Dendritic cell treated with granulocyte-macrophage colony-stimulating factor and Interleukin-4, amounts not matched to agents 40 ng/mL and 50 ng/mL, for 4 days (primary cell): ENCODE results near the gene FLNB.

Experiments
- H3K27ac Mint-ChIP-seq: one replicate; pipeline ENCODE4 v1.8.0; 2022; ENCODE audit warnings: mild to moderate bottlenecking, mixed read lengths
- H3K27me3 Mint-ChIP-seq: one replicate; pipeline ENCODE4 v1.8.0; 2022; ENCODE audit warnings: mild to moderate bottlenecking, mixed read lengths
- H3K36me3 Mint-ChIP-seq: one replicate; pipeline ENCODE4 v1.8.0; 2022; ENCODE audit warnings: low read depth, mixed read lengths
- H3K4me1 Mint-ChIP-seq: one replicate; pipeline ENCODE4 v1.8.0; 2022; ENCODE audit warnings: low read depth, mixed read lengths
- H3K4me3 Mint-ChIP-seq: one replicate; pipeline ENCODE4 v1.8.0; 2022; ENCODE audit warnings: mild to moderate bottlenecking, moderate library complexity, mixed read lengths
- H3K9me3 Mint-ChIP-seq: one replicate; pipeline ENCODE4 v1.8.0; 2022; ENCODE audit warnings: mixed read lengths
- intact Hi-C: fragments of 100-400 bp; cut with micrococcal nuclease; formaldehyde crosslinking; loops from one replicate; pipeline ENCODE4 v1.15.0; 2022

FLNB gene

GRCh38 chr3:58104712-58105111, 96.5 kb downstream of the FLNB start:
- Mint-ChIP-seq H3K27me3 (no peaks in the 10 kb centered on the region), H3K27ac (no peak overlapping the region), H3K36me3 (peaks cover 52% of the 10 kb centered on the region), H3K9me3 (no peaks in the 10 kb centered on the region), H3K4me1 (no peaks in the 10 kb centered on the region), H3K4me3 (no peak overlapping the region)
- intact Hi-C loops: no loop called here

- Mint-ChIP-seq H3K9me3 (no peaks in the 10 kb centered on the region), H3K4me1 (no peaks in the 10 kb centered on the region), H3K27me3 (no peaks in the 10 kb centered on the region), H3K36me3 (peaks cover 47% of the 10 kb centered on the region), H3K4me3 (no peak overlapping the region), H3K27ac (no peak overlapping the region)
- intact Hi-C loops: no loop called here
Measured at GRCh38 chr3:58105196-58105595, 97.0 kb downstream of the FLNB start.

GRCh38 chr3:58106061-58106460, 97.8 kb downstream of the FLNB start:
- Mint-ChIP-seq H3K27me3 (no peaks in the 10 kb centered on the region), H3K9me3 (no peaks in the 10 kb centered on the region), H3K4me1 (no peaks in the 10 kb centered on the region), H3K36me3 (peaks cover 49% of the 10 kb centered on the region), H3K27ac (no peak overlapping the region), H3K4me3 (no peak overlapping the region)
- intact Hi-C loops: no loop called here

DNA sequence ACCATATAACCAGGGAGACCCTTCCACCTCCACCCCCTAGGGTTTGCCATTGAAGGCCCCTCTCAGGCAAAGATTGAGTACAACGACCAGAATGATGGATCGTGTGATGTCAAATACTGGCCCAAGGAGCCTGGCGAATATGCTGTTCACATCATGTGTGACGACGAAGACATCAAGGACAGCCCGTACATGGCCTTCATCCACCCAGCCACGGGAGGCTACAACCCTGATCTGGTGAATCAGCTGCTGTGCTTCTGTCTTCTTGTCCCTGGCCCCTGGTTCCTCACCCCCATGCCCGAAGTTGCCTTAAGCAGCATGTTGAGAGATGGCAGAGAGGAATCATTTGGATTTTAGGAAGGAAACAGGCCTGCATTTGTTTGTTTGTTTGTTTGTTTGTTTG, 98.4 kb downstream of the FLNB start:
- no peak overlapping the region for H3K4me3 Mint-ChIP-seq
- H3K27me3 Mint-ChIP-seq: no peaks in the 10 kb centered on the region
- intact Hi-C loops: no loop called here
- H3K9me3 Mint-ChIP-seq: no peaks in the 10 kb centered on the region
- no peaks in the 10 kb centered on the region for H3K4me1 Mint-ChIP-seq
- no peak overlapping the region for H3K27ac Mint-ChIP-seq
- H3K36me3 Mint-ChIP-seq: peaks cover 54% of the 10 kb centered on the region

DNA sequence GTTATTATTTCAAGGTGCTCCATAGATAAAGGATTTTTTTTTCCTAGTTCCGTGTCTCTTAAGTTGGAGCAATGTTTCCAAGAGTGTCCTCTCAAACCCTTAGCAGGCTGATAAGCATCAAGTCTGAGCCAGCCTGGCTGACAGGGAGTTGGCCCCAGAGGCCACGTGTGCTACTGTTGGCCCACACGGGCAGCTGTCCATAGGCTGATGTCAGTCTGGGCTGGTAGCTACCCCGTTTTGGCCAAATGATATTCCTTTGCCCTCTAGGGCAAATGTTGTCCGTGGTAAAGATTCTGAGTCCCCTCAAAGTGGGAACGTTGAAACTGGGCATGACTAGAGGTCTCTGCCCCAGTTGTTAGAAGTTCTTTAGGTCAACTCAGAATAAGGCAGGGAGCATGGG, 99.4 kb downstream of the FLNB start:
- no peaks in the 10 kb centered on the region for H3K9me3 Mint-ChIP-seq
- peaks cover 54% of the 10 kb centered on the region for H3K36me3 Mint-ChIP-seq
- H3K4me1 Mint-ChIP-seq: no peaks in the 10 kb centered on the region
- H3K4me3 Mint-ChIP-seq: no peak overlapping the region
- no peaks in the 10 kb centered on the region for H3K27me3 Mint-ChIP-seq
- H3K27ac Mint-ChIP-seq: no peak overlapping the region
- intact Hi-C loops: no loop called here

DNA sequence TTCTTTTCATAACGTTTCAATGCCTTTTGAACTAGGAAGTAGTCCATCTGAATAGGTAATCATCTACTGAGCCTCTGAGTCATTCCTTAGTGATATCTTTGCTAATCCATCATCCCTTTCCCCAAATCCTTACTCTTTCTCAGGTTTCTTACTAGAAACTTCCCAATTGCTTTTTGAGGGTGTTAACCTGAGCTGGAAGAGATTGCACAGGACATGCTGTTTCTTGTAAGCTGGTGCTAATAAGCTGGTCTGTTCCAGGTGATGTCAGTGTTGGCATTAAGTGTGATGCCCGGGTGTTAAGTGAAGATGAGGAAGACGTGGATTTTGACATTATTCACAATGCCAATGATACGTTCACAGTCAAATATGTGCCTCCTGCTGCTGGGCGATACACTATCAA, 101.5 kb downstream of the FLNB start:
- H3K4me3 Mint-ChIP-seq: no peak overlapping the region
- no peaks in the 10 kb centered on the region for H3K4me1 Mint-ChIP-seq
- no peaks in the 10 kb centered on the region for H3K9me3 Mint-ChIP-seq
- no peak overlapping the region for H3K27ac Mint-ChIP-seq
- H3K36me3 Mint-ChIP-seq: peaks cover 57% of the 10 kb centered on the region
- H3K27me3 Mint-ChIP-seq: no peaks in the 10 kb centered on the region
- intact Hi-C loops: no loop called here

DNA sequence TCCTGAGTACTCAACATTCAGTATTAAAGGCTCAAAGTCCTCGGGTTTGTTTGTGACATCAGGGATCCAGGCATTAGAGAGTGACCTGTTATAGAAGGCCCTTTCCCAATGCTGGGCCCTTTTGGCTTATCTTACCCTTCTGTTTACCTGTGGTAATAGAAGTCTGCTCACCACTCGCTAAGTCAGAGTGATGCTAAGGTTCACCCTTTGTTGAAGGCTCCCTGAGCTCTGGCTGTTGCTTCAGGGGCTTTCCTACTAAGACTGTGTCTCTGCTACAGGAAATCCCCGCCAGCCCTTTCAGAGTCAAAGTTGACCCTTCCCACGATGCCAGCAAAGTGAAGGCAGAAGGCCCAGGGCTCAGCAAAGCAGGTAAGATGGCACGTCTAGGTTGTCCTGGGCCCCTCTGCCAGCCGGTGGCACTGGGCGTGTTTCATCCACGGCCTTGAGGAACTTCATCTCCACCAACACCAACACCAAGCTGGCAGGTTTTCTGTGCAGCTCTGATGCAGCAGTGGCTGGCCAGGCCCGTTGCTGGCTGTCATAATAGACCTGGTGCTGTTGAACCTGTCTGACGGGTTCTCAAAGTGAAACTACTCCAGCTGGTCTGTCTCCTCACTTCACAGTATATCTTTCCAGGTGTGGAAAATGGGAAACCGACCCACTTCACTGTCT, 103.4 kb downstream of the FLNB start:
- H3K4me1 Mint-ChIP-seq: no peaks in the 10 kb centered on the region
- intact Hi-C loops: no loop called here
- no peak overlapping the region for H3K4me3 Mint-ChIP-seq
- no peaks in the 10 kb centered on the region for H3K9me3 Mint-ChIP-seq
- H3K27me3 Mint-ChIP-seq: no peaks in the 10 kb centered on the region
- no peak overlapping the region for H3K27ac Mint-ChIP-seq
- peaks cover 58% of the 10 kb centered on the region for H3K36me3 Mint-ChIP-seq

DNA sequence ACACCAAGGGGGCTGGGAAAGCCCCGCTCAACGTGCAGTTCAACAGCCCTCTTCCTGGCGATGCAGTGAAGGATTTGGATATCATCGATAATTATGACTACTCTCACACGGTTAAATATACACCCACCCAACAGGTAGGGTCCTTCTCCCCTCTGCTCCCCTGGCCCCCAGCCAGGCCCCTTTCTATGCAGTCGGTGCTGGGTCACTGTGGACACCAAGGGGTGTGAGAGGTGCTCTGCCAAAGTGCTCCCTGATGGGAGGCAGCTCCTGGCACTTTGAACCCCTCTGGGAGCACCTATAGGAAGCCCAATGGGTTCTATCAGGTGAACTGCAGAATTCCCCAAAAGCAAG, 103.9 kb downstream of the FLNB start:
- Mint-ChIP-seq H3K4me1 (no peaks in the 10 kb centered on the region), H3K27me3 (no peaks in the 10 kb centered on the region), H3K36me3 (peaks cover 58% of the 10 kb centered on the region), H3K4me3 (no peak overlapping the region), H3K9me3 (no peaks in the 10 kb centered on the region), H3K27ac (no peak overlapping the region)
- intact Hi-C loops: no loop called here

GRCh38 chr3:58115175-58115574, 107.0 kb downstream of the FLNB start:
- Mint-ChIP-seq H3K4me1 (peaks cover 7% of the 10 kb centered on the region), H3K27ac (no peak overlapping the region), H3K4me3 (no peak overlapping the region), H3K36me3 (peaks cover 68% of the 10 kb centered on the region), H3K27me3 (no peaks in the 10 kb centered on the region), H3K9me3 (no peaks in the 10 kb centered on the region)
- intact Hi-C loops: no loop called here

DNA sequence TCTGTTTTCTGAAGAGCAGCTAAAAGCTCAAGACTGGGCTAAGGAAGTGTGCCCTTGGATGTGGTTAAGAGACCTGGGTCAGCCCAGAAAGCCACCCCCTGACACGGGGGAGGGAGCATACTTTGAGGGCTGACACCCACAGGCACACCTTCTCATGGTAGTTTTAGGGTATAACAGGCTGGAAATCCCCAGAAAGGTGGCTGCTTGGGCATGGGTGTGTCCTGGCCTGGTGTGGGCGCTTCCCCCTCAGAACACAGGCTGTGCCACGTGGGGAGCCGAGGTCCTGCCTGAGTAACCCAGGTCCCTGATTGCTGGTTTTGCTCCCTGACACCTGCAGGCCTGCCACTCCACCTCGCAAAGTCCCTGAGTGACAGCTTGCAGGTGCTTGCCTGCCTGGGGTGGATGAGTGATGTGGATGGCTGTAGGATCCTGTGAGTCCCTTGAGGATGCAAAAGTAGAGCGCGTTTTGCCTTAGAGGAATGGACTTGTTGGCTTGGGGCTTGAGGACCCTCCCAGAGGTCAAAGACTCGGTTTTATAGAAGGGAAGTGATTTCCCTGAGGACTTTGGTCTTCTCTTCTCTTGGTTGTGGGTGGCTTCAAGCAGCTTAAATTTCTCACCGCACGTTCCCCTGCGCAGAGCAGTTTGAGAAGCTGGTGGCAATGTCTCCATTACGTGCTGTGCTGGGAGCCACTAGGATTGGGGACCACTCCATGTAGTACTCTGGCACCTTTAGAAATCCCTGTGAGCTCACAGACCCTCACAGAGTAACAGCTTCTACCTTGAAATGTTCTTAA, 108.1 kb downstream of the FLNB start:
- Mint-ChIP-seq H3K36me3 (peaks cover 63% of the 10 kb centered on the region), H3K4me3 (no peak overlapping the region)

GRCh38 chr3:58116985-58117384, 108.8 kb downstream of the FLNB start:
- peaks cover 63% of the 10 kb centered on the region for H3K36me3 Mint-ChIP-seq
- intact Hi-C loops: no loop called here
- H3K27ac Mint-ChIP-seq: no peak overlapping the region
- H3K4me3 Mint-ChIP-seq: no peak overlapping the region
- H3K27me3 Mint-ChIP-seq: no peaks in the 10 kb centered on the region
- H3K9me3 Mint-ChIP-seq: no peaks in the 10 kb centered on the region
- peaks cover 11% of the 10 kb centered on the region for H3K4me1 Mint-ChIP-seq

More for the DNA sequence above, 108.1 kb downstream of the FLNB start:
- no peaks in the 10 kb centered on the region for H3K9me3 Mint-ChIP-seq
- H3K27ac Mint-ChIP-seq: no peak overlapping the region
- intact Hi-C loops: no loop called here
- H3K27me3 Mint-ChIP-seq: no peaks in the 10 kb centered on the region
- peaks cover 11% of the 10 kb centered on the region for H3K4me1 Mint-ChIP-seq

GRCh38 chr3:58117561-58118181, 109.4 kb downstream of the FLNB start:
- intact Hi-C loops: no loop called here
- Mint-ChIP-seq H3K4me1 (peaks cover 11% of the 10 kb centered on the region), H3K9me3 (no peaks in the 10 kb centered on the region), H3K27me3 (no peaks in the 10 kb centered on the region), H3K36me3 (peaks cover 63% of the 10 kb centered on the region), H3K27ac (no peak overlapping the region), H3K4me3 (no peak overlapping the region)

GRCh38 chr3:58119186-58119585, 111.0 kb downstream of the FLNB start:
- Mint-ChIP-seq H3K4me1 (peaks cover 11% of the 10 kb centered on the region), H3K36me3 (peaks cover 63% of the 10 kb centered on the region), H3K27me3 (no peaks in the 10 kb centered on the region), H3K9me3 (no peaks in the 10 kb centered on the region), H3K27ac (no peak overlapping the region), H3K4me3 (no peak overlapping the region)
- intact Hi-C loops: no loop called here

DNA sequence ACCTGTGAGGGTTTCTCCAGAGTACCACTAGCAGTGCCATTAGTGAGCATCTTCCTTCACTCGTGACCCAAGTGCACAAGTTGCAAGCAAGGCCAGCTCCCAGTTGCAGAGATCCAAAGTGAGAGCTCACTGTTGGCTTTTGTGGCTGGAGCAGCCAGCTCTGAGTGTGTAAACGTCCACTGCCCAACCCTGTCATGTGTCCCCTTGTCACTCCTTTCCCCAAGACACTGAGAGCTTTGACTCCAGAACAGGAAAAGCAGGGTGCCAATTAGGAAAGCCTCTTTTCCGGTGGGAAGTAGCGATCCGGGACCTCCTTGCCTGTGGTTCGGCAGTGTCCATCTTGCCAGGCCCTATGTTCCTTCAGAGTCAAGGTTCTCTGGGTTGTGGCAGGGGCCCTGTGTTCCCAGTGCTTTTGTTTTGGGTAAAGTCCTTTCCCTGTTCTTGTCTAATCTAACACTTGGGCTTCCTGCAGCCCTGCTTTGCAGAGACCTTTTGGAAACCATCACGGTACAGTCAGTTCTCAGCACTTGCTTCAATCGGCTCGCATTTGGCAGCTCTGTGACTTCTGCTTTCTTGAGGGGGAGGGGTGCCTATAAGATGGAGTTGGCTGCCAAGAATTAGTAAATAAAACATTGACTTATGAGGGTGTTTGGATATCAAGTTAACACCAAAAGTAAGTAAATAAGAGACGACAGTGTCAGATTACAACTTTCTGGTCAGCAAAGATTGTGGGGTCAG, 112.0 kb downstream of the FLNB start:
- H3K27me3 Mint-ChIP-seq: no peaks in the 10 kb centered on the region

More for the DNA sequence above, 112.0 kb downstream of the FLNB start:
- H3K36me3 Mint-ChIP-seq: peaks cover 64% of the 10 kb centered on the region
- peak overlapping the region; percentile 50 for H3K27ac Mint-ChIP-seq
- peaks cover 11% of the 10 kb centered on the region for H3K4me1 Mint-ChIP-seq
- H3K4me3 Mint-ChIP-seq: no peak overlapping the region
- no peaks in the 10 kb centered on the region for H3K9me3 Mint-ChIP-seq
- intact Hi-C loops: no loop called here
